Dendritic cell treated with granulocyte-macrophage colony-stimulating factor and Interleukin-4, amounts not matched to agents 40 ng/mL and 50 ng/mL, for 4 days (primary cell): Measurements from ENCODE around the gene PCDHGA9.
"Not testable (repeated sequence)": the region's sequence is repeated elsewhere in the genome, so short reads cannot be mapped to it uniquely, and the experiment has no call there.

ENCODE experiments used
- H3K27ac Mint-ChIP-seq: one replicate; pipeline ENCODE4 v1.8.0; 2022; ENCODE audit warnings: mild to moderate bottlenecking, mixed read lengths
- H3K27me3 Mint-ChIP-seq: one replicate; pipeline ENCODE4 v1.8.0; 2022; ENCODE audit warnings: mild to moderate bottlenecking, mixed read lengths
- H3K36me3 Mint-ChIP-seq: one replicate; pipeline ENCODE4 v1.8.0; 2022; ENCODE audit warnings: low read depth, mixed read lengths
- H3K4me1 Mint-ChIP-seq: one replicate; pipeline ENCODE4 v1.8.0; 2022; ENCODE audit warnings: low read depth, mixed read lengths
- H3K4me3 Mint-ChIP-seq: one replicate; pipeline ENCODE4 v1.8.0; 2022; ENCODE audit warnings: mild to moderate bottlenecking, moderate library complexity, mixed read lengths
- H3K9me3 Mint-ChIP-seq: one replicate; pipeline ENCODE4 v1.8.0; 2022; ENCODE audit warnings: mixed read lengths
- intact Hi-C: fragments of 100-400 bp; cut with micrococcal nuclease; formaldehyde crosslinking; loops from one replicate; pipeline ENCODE4 v1.15.0; 2022

Gene PCDHGA9

GRCh38 chr5:141414548-141415274 is 12.1 kb downstream of the PCDHGA9 start:
- H3K4me3 Mint-ChIP-seq, H3K36me3 Mint-ChIP-seq, H3K27ac Mint-ChIP-seq: not testable (repeated sequence)
- Mint-ChIP-seq H3K4me1 (peaks cover 30% of the 10 kb centered on the region), H3K27me3 (peaks cover 81% of the 10 kb centered on the region), H3K9me3 (peaks cover 22% of the 10 kb centered on the region)
- intact Hi-C loops = loop anchor here (10.0 kb wide), 1 partner anchor 90 kb away; the partner anchor contains the start of gene TAF7

DNA sequence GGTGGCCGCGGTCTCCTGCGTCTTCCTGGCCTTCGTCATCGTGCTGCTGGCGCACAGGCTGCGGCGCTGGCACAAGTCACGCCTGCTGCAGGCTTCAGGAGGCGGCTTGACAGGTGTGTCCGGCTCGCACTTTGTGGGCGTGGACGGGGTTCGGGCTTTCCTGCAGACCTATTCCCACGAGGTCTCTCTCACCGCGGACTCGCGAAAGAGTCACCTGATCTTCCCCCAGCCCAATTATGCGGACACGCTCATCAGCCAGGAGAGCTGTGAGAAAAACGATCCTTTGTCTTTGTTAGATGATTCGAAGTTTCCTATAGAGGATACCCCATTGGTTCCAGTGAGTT is 12.7 kb downstream of the PCDHGA9 start:
- peaks cover 79% of the 10 kb centered on the region for H3K27me3 Mint-ChIP-seq
- intact Hi-C loops = loop anchor here (10.0 kb wide), 1 partner anchor 90 kb away; the partner anchor contains the start of gene TAF7
- H3K4me1 Mint-ChIP-seq = peaks cover 30% of the 10 kb centered on the region
- not testable (repeated sequence) for H3K36me3 Mint-ChIP-seq, H3K4me3 Mint-ChIP-seq, H3K27ac Mint-ChIP-seq
- H3K9me3 Mint-ChIP-seq = peaks cover 17% of the 10 kb centered on the region

- peaks cover 39% of the 10 kb centered on the region for H3K4me1 Mint-ChIP-seq
- peaks cover 82% of the 10 kb centered on the region for H3K27me3 Mint-ChIP-seq
- intact Hi-C loops = loop anchor here (2.0 to 10.0 kb wide), 2 partner anchors 93 to 147 kb away; partner anchors contain the start of gene TAF7
- not testable (repeated sequence) for H3K36me3 Mint-ChIP-seq, H3K27ac Mint-ChIP-seq
- H3K9me3 Mint-ChIP-seq = peaks cover 14% of the 10 kb centered on the region
- peak within 1 kb of the TSS; percentile 82 for H3K4me3 Mint-ChIP-seq
Observed at GRCh38 chr5:141417494-141418172, 15.1 kb downstream of the PCDHGA9 start, which contains the start of gene PCDHGB7. TSS of gene PCDHGB7 (plus strand) at chr5:141417677. CDS start at chr5:141417860, 183 bp downstream.

GRCh38 chr5:141419074-141419880 is 16.7 kb downstream of the PCDHGA9 start:
- H3K9me3 Mint-ChIP-seq = peaks cover 14% of the 10 kb centered on the region
- H3K36me3 Mint-ChIP-seq = peaks cover 4% of the 10 kb centered on the region
- intact Hi-C loops = loop anchor here (10.0 kb wide), 1 partner anchor 94 kb away; the partner anchor contains the start of gene TAF7
- no peak overlapping the region for H3K4me3 Mint-ChIP-seq
- no peak overlapping the region for H3K27ac Mint-ChIP-seq
- H3K4me1 Mint-ChIP-seq = peaks cover 27% of the 10 kb centered on the region
- H3K27me3 Mint-ChIP-seq = peaks cover 81% of the 10 kb centered on the region

- Mint-ChIP-seq H3K9me3 (peaks cover 14% of the 10 kb centered on the region), H3K4me3 (peak within 1 kb of the TSS; percentile 78), H3K27me3 (peaks cover 80% of the 10 kb centered on the region), H3K36me3 (peaks cover 4% of the 10 kb centered on the region), H3K27ac (no peak within 1 kb of the TSS), H3K4me1 (peaks cover 23% of the 10 kb centered on the region)
- intact Hi-C loops = loop anchor here (2.0 kb wide), 1 partner anchor 104 kb away; no protein-coding TSS in a partner anchor
Observed at GRCh38 chr5:141420855-141421488, 18.4 kb downstream of the PCDHGA9 start, which contains the start of gene PCDHGA11. TSS of gene PCDHGA11 (plus strand) at chr5:141421051. CDS start at chr5:141421228, 177 bp downstream.

DNA sequence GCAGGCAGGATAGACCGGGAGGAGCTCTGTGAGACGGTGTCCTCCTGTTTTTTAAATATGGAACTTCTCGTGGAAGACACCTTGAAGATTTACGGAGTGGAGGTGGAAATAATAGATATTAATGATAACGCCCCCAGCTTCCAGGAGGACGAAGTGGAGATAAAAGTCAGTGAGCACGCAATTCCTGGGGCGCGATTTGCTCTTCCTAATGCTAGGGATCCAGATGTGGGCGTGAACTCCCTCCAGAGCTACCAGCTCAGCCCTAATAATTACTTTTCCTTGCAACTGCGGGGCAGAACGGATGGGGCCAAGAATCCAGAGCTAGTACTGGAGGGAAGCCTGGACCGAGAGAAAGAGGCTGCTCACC is 18.9 kb downstream of the PCDHGA9 start:
- Mint-ChIP-seq H3K4me1 (peaks cover 23% of the 10 kb centered on the region), H3K36me3 (peaks cover 4% of the 10 kb centered on the region), H3K9me3 (peaks cover 14% of the 10 kb centered on the region), H3K27ac (no peak overlapping the region), H3K27me3 (peaks cover 81% of the 10 kb centered on the region), H3K4me3 (peak overlapping the region; percentile 78)
- intact Hi-C loops = loop anchor here (2.0 kb wide), 1 partner anchor 103 kb away; no protein-coding TSS in a partner anchor

GRCh38 chr5:141422742-141423291 is 20.2 kb downstream of the PCDHGA9 start:
- Mint-ChIP-seq H3K4me1 (peaks cover 20% of the 10 kb centered on the region), H3K27me3 (peaks cover 88% of the 10 kb centered on the region), H3K27ac (no peak overlapping the region), H3K9me3 (peaks cover 14% of the 10 kb centered on the region), H3K4me3 (no peak overlapping the region), H3K36me3 (peaks cover 1% of the 10 kb centered on the region)
- intact Hi-C loops = no loop called here

- Mint-ChIP-seq H3K9me3 (peaks cover 27% of the 10 kb centered on the region), H3K36me3 (peaks cover 4% of the 10 kb centered on the region), H3K4me3 (no peak overlapping the region), H3K4me1 (peaks cover 15% of the 10 kb centered on the region), H3K27me3 (peaks cover 83% of the 10 kb centered on the region), H3K27ac (no peak overlapping the region)
- intact Hi-C loops = no loop called here
Observed at GRCh38 chr5:141427783-141428426, 25.3 kb downstream of the PCDHGA9 start.

- H3K9me3 Mint-ChIP-seq = peaks cover 31% of the 10 kb centered on the region
Observed at GRCh38 chr5:141430332-141431113, 27.9 kb downstream of the PCDHGA9 start, which contains the start of gene PCDHGA12. TSS of gene PCDHGA12 (plus strand) at chr5:141430507. CDS start at chr5:141430760, 253 bp downstream.

GRCh38 chr5:141431286-141431685 is 28.7 kb downstream of the PCDHGA9 start:
- Mint-ChIP-seq H3K27ac (no peak overlapping the region), H3K36me3 (peaks cover 4% of the 10 kb centered on the region), H3K4me1 (peaks cover 15% of the 10 kb centered on the region), H3K9me3 (peaks cover 31% of the 10 kb centered on the region), H3K27me3 (peaks cover 70% of the 10 kb centered on the region), H3K4me3 (peak overlapping the region; percentile 69)
- intact Hi-C loops = no loop called here

More at GRCh38 chr5:141430332-141431113, 27.9 kb downstream of the PCDHGA9 start, which contains the start of gene PCDHGA12:
- peaks cover 75% of the 10 kb centered on the region for H3K27me3 Mint-ChIP-seq
- H3K36me3 Mint-ChIP-seq = peaks cover 4% of the 10 kb centered on the region
- H3K27ac Mint-ChIP-seq = no peak within 1 kb of the TSS
- intact Hi-C loops = no loop called here
- H3K4me3 Mint-ChIP-seq = peak within 1 kb of the TSS; percentile 69
- peaks cover 15% of the 10 kb centered on the region for H3K4me1 Mint-ChIP-seq

DNA sequence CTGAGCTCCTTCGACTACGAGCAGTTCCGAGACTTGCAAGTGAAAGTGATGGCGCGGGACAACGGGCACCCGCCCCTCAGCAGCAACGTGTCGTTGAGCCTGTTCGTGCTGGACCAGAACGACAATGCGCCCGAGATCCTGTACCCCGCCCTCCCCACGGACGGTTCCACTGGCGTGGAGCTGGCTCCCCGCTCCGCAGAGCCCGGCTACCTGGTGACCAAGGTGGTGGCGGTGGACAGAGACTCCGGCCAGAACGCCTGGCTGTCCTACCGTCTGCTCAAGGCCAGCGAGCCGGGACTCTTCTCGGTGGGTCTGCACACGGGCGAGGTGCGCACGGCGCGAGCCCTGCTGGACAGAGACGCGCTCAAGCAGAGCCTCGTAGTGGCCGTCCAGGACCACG is 29.7 kb downstream of the PCDHGA9 start:
- H3K27ac Mint-ChIP-seq, intact Hi-C loops, H3K4me3 Mint-ChIP-seq, H3K36me3 Mint-ChIP-seq: not testable (repeated sequence)
- H3K27me3 Mint-ChIP-seq = peaks cover 63% of the 10 kb centered on the region
- H3K4me1 Mint-ChIP-seq = peaks cover 15% of the 10 kb centered on the region
- peaks cover 31% of the 10 kb centered on the region for H3K9me3 Mint-ChIP-seq

DNA sequence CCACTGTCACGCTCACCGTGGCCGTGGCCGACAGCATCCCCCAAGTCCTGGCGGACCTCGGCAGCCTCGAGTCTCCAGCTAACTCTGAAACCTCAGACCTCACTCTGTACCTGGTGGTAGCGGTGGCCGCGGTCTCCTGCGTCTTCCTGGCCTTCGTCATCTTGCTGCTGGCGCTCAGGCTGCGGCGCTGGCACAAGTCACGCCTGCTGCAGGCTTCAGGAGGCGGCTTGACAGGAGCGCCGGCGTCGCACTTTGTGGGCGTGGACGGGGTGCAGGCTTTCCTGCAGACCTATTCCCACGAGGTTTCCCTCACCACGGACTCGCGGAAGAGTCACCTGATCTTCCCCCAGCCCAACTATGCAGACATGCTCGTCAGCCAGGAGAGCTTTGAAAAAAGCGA is 30.1 kb downstream of the PCDHGA9 start:
- Mint-ChIP-seq H3K4me1 (peaks cover 15% of the 10 kb centered on the region), H3K9me3 (peaks cover 31% of the 10 kb centered on the region), H3K27me3 (peaks cover 62% of the 10 kb centered on the region)
- H3K36me3 Mint-ChIP-seq, H3K27ac Mint-ChIP-seq, intact Hi-C loops, H3K4me3 Mint-ChIP-seq: not testable (repeated sequence)
